OCI-LY3 (cell line): ENCODE measurements around the gene EIF4H.

Experiments
- EZH2phosphoT487 ChIP-seq: fragments of 200-600 bp; shearing (Covaris generic); IDR thresholded peaks from 2 replicates; pipeline ENCODE4 v1.6.1; 2018; ENCODE audit warnings: antibody characterized with exemption, mixed run types, low read depth
- TF ChIP-seq, protein P1 (sequence below): fragments of 200-600, 300-600 bp; sonication (generic); IDR thresholded peaks from 2 replicates; pipeline ENCODE4 v1.5.1; 2014; ENCODE audit warnings: antibody characterized with exemption, low read length, low read depth

DNA sequence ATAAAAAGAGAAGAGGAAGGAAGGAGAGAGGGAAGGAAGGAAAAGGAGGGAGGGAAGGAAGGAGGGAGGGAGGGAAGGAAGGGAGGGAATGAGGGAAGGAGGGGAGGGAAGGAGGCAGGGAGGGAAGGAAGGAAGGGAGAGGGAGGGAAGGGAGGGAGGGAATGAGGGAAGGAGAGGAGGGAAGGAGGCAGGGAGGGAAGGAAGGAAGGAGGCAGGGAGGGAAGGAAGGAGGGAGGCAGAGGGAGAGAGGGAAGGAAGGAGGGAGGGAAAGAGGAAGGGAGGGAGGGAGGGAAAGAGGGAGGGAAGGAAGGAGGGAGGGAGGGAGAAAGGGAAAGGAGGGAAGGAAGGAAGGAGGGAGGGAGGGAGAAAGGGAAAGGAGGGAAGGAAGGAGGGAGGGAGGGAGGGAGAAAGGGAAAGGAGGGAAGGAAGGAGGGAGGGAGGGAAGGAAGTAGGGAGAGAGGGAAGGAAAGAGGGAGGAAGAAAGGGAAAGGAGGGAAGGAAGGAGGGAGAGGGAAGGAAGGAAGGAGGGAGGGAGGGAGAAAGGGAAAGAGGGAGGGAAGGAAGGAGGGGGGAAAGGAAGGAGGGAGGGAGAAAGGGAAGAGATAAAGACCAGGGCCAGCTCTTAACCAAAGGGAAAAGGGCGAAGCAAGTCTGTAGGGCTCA lies 29.9 kb downstream of the EIF4H start:
- TF ChIP-seq, protein P1, sequence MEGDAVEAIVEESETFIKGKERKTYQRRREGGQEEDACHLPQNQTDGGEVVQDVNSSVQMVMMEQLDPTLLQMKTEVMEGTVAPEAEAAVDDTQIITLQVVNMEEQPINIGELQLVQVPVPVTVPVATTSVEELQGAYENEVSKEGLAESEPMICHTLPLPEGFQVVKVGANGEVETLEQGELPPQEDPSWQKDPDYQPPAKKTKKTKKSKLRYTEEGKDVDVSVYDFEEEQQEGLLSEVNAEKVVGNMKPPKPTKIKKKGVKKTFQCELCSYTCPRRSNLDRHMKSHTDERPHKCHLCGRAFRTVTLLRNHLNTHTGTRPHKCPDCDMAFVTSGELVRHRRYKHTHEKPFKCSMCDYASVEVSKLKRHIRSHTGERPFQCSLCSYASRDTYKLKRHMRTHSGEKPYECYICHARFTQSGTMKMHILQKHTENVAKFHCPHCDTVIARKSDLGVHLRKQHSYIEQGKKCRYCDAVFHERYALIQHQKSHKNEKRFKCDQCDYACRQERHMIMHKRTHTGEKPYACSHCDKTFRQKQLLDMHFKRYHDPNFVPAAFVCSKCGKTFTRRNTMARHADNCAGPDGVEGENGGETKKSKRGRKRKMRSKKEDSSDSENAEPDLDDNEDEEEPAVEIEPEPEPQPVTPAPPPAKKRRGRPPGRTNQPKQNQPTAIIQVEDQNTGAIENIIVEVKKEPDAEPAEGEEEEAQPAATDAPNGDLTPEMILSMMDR = no peak
- no peak for TF ChIP-seq EZH2phosphoT487
